Breast epithelium (tissue), 3 donors: ENCODE results near the gene HS3ST3A1.

Source experiments
- POLR2A ChIP-seq: fragments of 450-650 bp; IDR thresholded peaks from one replicate; pipeline ENCODE4 v1.6.1; 2016; ENCODE audit warnings: antibody characterized with exemption, mild to moderate bottlenecking, moderate library complexity
- TF ChIP-seq, protein P1 (sequence below), 3 donors: fragments of 450-650 bp; IDR thresholded peaks; one replicate each; pipeline ENCODE4 v1.5.1; 2016 to 2017; ENCODE audit warnings: antibody characterized with exemption in 3 of 3, mild to moderate bottlenecking in 3 of 3, moderate library complexity in 3 of 3

GRCh38 chr17:13538841-13539411 is 62.8 kb downstream of the HS3ST3A1 start:
- TF ChIP-seq, protein P1, sequence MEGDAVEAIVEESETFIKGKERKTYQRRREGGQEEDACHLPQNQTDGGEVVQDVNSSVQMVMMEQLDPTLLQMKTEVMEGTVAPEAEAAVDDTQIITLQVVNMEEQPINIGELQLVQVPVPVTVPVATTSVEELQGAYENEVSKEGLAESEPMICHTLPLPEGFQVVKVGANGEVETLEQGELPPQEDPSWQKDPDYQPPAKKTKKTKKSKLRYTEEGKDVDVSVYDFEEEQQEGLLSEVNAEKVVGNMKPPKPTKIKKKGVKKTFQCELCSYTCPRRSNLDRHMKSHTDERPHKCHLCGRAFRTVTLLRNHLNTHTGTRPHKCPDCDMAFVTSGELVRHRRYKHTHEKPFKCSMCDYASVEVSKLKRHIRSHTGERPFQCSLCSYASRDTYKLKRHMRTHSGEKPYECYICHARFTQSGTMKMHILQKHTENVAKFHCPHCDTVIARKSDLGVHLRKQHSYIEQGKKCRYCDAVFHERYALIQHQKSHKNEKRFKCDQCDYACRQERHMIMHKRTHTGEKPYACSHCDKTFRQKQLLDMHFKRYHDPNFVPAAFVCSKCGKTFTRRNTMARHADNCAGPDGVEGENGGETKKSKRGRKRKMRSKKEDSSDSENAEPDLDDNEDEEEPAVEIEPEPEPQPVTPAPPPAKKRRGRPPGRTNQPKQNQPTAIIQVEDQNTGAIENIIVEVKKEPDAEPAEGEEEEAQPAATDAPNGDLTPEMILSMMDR (IDR thresholded peaks at IDR 0.05), result no peak
- no peak for TF ChIP-seq POLR2A
